ENCODE measurements around the gene AHI1. TPM values are rescaled to one million over a fixed set of nuclear protein-coding genes. Genes with fewer than 3 reads are reported as not detected.
A peak's percentile ranks its signal among the peaks of the same experiment; 100 is the strongest.

Gene AHI1
- polyA plus RNA-seq, 1 experiment = 29.0 TPM

DNA sequence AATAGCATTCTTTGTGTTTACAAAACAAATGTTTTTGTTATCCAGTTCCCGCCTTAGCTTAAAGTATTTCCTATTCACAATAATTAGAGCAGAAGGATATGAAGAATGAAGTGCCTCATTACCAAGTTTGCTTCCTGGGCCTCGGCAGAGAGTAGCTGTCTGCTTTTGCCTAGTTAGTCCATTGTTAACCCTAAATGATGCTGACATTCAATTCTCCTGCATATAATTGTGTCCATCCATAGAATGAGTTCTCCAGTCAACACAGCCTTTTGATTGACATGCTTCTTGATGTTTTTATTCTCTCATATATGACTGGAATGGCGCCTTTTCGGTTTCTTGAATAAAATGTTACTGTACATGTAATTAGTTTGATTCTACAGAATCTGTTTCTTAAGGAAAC, 215.6 kb downstream of the AHI1 start:
- no peak for DNase-seq (ENCODE audit: low read depth, low spot score)
- ChIA-PET CTCF (no interaction called here), POLR2A (no interaction called here)
- TF ChIP-seq, protein P1, sequence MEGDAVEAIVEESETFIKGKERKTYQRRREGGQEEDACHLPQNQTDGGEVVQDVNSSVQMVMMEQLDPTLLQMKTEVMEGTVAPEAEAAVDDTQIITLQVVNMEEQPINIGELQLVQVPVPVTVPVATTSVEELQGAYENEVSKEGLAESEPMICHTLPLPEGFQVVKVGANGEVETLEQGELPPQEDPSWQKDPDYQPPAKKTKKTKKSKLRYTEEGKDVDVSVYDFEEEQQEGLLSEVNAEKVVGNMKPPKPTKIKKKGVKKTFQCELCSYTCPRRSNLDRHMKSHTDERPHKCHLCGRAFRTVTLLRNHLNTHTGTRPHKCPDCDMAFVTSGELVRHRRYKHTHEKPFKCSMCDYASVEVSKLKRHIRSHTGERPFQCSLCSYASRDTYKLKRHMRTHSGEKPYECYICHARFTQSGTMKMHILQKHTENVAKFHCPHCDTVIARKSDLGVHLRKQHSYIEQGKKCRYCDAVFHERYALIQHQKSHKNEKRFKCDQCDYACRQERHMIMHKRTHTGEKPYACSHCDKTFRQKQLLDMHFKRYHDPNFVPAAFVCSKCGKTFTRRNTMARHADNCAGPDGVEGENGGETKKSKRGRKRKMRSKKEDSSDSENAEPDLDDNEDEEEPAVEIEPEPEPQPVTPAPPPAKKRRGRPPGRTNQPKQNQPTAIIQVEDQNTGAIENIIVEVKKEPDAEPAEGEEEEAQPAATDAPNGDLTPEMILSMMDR (IDR thresholded peaks at IDR 0.05; ENCODE audit: low read depth, low read length) = no peak
- H3K27ac ChIP-seq (ENCODE audit: low read depth, low read length) = no peak overlapping the region
- no peak overlapping the region for H3K4me3 ChIP-seq (ENCODE audit: low read depth, low read length)
- no peaks in the 10 kb centered on the region for H3K9me3 ChIP-seq (ENCODE audit: control insufficient read depth, insufficient read depth, low read length)
- H3K27me3 ChIP-seq (ENCODE audit: control insufficient read depth, insufficient read depth, low read length) = no peaks in the 10 kb centered on the region

DNA sequence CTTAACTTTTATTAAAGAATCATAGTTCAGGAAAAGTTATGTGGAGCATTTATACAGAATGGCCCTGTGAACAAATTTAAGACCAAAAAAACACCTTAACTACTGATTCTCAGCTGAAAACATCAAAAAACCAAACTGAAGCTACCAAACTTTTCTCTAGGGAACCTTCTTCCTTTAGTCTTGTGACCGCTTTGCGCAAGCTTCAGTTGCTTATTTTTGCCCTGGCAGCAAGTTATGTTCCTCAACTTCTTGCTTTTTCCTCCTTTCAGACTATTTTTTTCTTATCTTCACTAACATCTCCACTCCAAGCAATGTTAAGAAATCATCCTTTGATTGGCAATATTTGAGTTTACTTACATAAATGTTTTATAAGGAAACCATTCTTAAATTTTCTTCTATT, 216.3 kb downstream of the AHI1 start:
- ChIA-PET POLR2A (interaction anchor here (0.7 kb wide), 1 partner anchor 53 kb away, joined by 3 read pairs; no protein-coding TSS in a partner anchor), CTCF (no interaction called here)
- TF ChIP-seq, protein P1 (IDR thresholded peaks at IDR 0.05; ENCODE audit: low read depth, low read length) = no peak
- Histone ChIP-seq H3K27ac (ENCODE audit: low read depth, low read length) (no peak overlapping the region), H3K27me3 (ENCODE audit: control insufficient read depth, insufficient read depth, low read length) (no peaks in the 10 kb centered on the region), H3K4me3 (ENCODE audit: low read depth, low read length) (no peak overlapping the region), H3K9me3 (ENCODE audit: control insufficient read depth, insufficient read depth, low read length) (no peaks in the 10 kb centered on the region)
- no peak for DNase-seq (ENCODE audit: low read depth, low spot score)

DNA sequence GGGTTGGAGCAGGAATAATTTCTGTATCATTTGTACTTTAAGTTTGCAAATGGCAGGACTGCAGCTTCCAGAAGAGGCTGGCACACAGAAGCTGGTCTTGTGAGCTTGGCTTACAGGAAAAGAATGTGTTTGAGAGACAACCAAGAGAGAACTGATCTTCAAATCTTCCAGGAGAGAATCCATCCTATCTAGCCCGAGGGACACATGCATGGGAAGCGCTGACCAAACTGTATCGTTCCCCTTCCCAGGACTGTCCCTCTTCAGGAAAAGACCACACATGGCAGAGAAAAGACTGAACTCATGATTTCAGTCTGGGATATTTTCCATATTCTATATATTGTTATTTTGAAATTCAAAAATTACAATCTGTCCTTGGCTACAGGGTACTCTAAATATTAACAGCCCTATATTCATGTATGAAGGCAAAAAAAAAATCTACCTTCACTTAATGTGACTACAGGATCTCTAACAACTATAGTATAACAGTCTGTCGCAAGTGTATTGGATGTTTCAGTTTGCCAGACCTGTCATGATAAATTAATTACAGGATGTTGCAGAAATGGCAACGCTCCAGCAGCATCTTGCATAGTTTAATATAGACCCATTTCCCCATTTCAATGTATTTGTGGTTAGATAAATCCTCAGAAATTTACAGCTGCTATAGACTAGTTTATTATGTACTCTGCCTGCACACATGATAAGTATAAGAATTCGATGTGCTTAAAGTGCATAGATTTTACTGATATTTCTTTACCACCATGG, 217.0 kb downstream of the AHI1 start:
- CTCF ChIA-PET = no interaction called here
- peak; percentile 32 for DNase-seq (ENCODE audit: low read depth, low spot score)
- no peaks in the 10 kb centered on the region for H3K27me3 ChIP-seq (ENCODE audit: control insufficient read depth, insufficient read depth, low read length)
- no peak overlapping the region for H3K27ac ChIP-seq (ENCODE audit: low read depth, low read length)
- H3K9me3 ChIP-seq (ENCODE audit: control insufficient read depth, insufficient read depth, low read length) = no peaks in the 10 kb centered on the region
- H3K4me3 ChIP-seq (ENCODE audit: low read depth, low read length) = no peak overlapping the region
- POLR2A ChIA-PET = interaction anchor here (0.7 kb wide), 1 partner anchor 52 kb away, joined by 3 read pairs; no protein-coding TSS in a partner anchor
- TF ChIP-seq, protein P1 (IDR thresholded peaks at IDR 0.05; ENCODE audit: low read depth, low read length) = no peak

DNA sequence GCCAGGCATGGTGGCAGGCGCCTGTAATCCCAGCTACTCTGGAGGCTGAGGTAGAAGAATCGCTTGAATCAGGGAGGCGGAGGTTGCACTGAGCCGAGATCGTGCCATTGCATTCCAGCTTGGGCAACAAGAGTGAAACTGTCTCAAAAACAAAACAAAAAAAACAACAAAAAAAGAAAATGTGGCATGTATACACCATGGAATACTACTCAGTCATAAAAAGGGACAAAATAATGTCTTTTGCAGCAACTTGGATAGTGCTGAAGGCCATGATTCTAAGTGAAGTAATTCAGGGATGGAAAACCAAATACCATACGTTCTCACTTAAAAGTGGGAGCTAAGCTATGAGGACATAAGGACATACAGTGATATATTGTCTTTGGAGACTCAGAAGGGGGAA, 220.1 kb downstream of the AHI1 start:
- Histone ChIP-seq H3K4me3 (ENCODE audit: low read depth, low read length) (no peak overlapping the region), H3K27me3 (ENCODE audit: control insufficient read depth, insufficient read depth, low read length) (no peaks in the 10 kb centered on the region), H3K27ac (ENCODE audit: low read depth, low read length) (no peak overlapping the region), H3K9me3 (ENCODE audit: control insufficient read depth, insufficient read depth, low read length) (no peaks in the 10 kb centered on the region)
- ChIA-PET CTCF (no interaction called here), POLR2A (no interaction called here)
- TF ChIP-seq, protein P1 (IDR thresholded peaks at IDR 0.05; ENCODE audit: low read depth, low read length) = no peak
- DNase-seq (ENCODE audit: low read depth, low spot score) = no peak

DNA sequence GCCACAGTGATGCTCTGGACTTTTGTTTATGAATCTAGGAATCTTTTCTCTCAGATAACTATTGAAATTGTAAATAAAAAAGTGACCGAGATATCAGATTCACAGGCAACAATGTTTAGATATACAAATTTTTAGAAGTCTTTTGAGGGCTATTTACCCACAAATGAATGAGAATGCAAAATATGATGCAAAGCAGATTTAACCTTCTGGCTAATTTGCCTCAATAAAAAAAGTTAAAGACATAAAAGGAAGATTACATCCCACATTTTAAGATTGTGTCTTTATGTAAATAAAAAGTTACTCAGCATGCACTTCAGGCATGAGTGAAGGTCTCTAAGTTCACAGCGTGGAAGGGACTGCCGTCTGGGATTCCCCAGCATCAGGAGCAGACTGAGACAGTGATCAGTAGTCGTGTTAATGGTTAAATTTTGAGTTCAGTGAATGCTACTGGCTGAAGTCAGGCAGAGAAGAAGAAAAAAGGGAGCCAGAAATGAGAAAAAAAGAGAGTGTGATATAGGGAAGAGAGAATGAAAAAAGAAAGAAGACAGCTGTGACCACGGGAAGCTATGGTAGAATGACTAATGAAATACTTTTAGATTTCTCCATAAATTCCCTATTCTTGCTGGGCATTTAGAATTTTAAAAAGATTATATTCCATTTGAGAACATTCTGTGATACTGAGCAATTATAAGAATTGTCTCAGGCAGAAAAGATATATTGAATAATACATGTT, 222.8 kb downstream of the AHI1 start:
- Histone ChIP-seq H3K27me3 (ENCODE audit: control insufficient read depth, insufficient read depth, low read length) (no peaks in the 10 kb centered on the region), H3K9me3 (ENCODE audit: control insufficient read depth, insufficient read depth, low read length) (no peaks in the 10 kb centered on the region), H3K4me3 (ENCODE audit: low read depth, low read length) (no peak overlapping the region), H3K27ac (ENCODE audit: low read depth, low read length) (no peak overlapping the region)
- ChIA-PET CTCF (no interaction called here), POLR2A (no interaction called here)
- no peak for DNase-seq (ENCODE audit: low read depth, low spot score)
- TF ChIP-seq, protein P1 (IDR thresholded peaks at IDR 0.05; ENCODE audit: low read depth, low read length) = no peak
